HEK293T (cell line): Measurements from ENCODE around the gene SLC22A6.
"Not testable (repeated sequence)": the region's sequence is repeated elsewhere in the genome, so short reads cannot be mapped to it uniquely, and the experiment has no call there.

Experiments
- CTCF ChIA-PET: fragments of 350-600 bp; formaldehyde crosslinking; extraction: SDS; loops from one replicate; lab custom pipeline; 2021; ENCODE audit warnings: antibody characterized with exemption, inconsistent platforms; lab: Yijun Ruan, JAX
- POLR2A ChIA-PET: fragments of 350-600 bp; formaldehyde crosslinking; extraction: SDS; loops from one replicate; lab custom pipeline; 2020; ENCODE audit warnings: antibody characterized with exemption, inconsistent platforms; lab: Yijun Ruan, JAX
- DNase-seq: peaks from one replicate; pipeline ENCODE4 v3.0.0; 2012; ENCODE audit warnings: mixed read lengths; ENCODE audit errors: extremely low spot score
- ARNT ChIP-seq: fragments of 450-650 bp; IDR thresholded peaks from 2 replicates; pipeline ENCODE4 v1.6.1; 2017; ENCODE audit warnings: mild to moderate bottlenecking
- BHLHE40 ChIP-seq: fragments of 450-650 bp; IDR thresholded peaks from 2 replicates; pipeline ENCODE4 v1.6.1; 2016; ENCODE audit warnings: mild to moderate bottlenecking, moderate library complexity, borderline replicate concordance
- CTBP1 ChIP-seq: fragments of 450-650 bp; IDR thresholded peaks from 2 replicates; pipeline ENCODE4 v1.6.1; 2016; ENCODE audit warnings: borderline replicate concordance
- ELF4 ChIP-seq: fragments of 450-650 bp; IDR thresholded peaks from 2 replicates; pipeline ENCODE4 v1.6.1; 2017; ENCODE audit warnings: antibody characterized with exemption
- FOXA1 ChIP-seq: fragments of 450-650 bp; IDR thresholded peaks from 2 replicates; pipeline ENCODE4 v1.6.1; 2016; ENCODE audit warnings: mild to moderate bottlenecking
- FOXK2 ChIP-seq: fragments of 450-650 bp; IDR thresholded peaks from 2 replicates; pipeline ENCODE4 v1.6.1; 2016; ENCODE audit warnings: mild to moderate bottlenecking
- FOXM1 ChIP-seq: fragments of 450-650 bp; IDR thresholded peaks from 2 replicates; pipeline ENCODE4 v1.6.1; 2017; ENCODE audit warnings: mild to moderate bottlenecking, borderline replicate concordance
- HDGF ChIP-seq: fragments of 450-650 bp; IDR thresholded peaks from 2 replicates; pipeline ENCODE4 v1.6.1; 2017; ENCODE audit warnings: antibody characterized with exemption, borderline replicate concordance
- L3MBTL2 ChIP-seq: fragments of 450-650 bp; conservative IDR thresholded peaks from 2 replicates; pipeline ENCODE4 v1.6.1; 2016; ENCODE audit warnings: mild to moderate bottlenecking
- LEF1 ChIP-seq: fragments of 450-650 bp; IDR thresholded peaks from 2 replicates; pipeline ENCODE4 v1.6.1; 2017; ENCODE audit warnings: mild to moderate bottlenecking, borderline replicate concordance
- NFRKB ChIP-seq: fragments of 450-650 bp; IDR thresholded peaks from 2 replicates; pipeline ENCODE4 v1.6.1; 2016; ENCODE audit warnings: mild to moderate bottlenecking, moderate library complexity
- PKNOX1 ChIP-seq: fragments of 450-650 bp; IDR thresholded peaks from 2 replicates; pipeline ENCODE4 v1.6.1; 2016
- SP1 ChIP-seq: fragments of 450-650 bp; IDR thresholded peaks from 2 replicates; pipeline ENCODE4 v1.6.1; 2017
- SUZ12 ChIP-seq: fragments of 450-650 bp; IDR thresholded peaks from 2 replicates; pipeline ENCODE4 v1.6.1; 2016; ENCODE audit warnings: mild to moderate bottlenecking
- TARDBP ChIP-seq: fragments of 450-650 bp; IDR thresholded peaks from 2 replicates; pipeline ENCODE4 v1.6.1; 2016
- ZNF384 ChIP-seq: fragments of 450-650 bp; IDR thresholded peaks from 2 replicates; pipeline ENCODE4 v1.6.1; 2016

SLC22A6 gene

GRCh38 chr11:62957147-62957546 lies 27.6 kb downstream of the SLC22A6 start:
- TF ChIP-seq CTBP1 (no peak), SP1 (no peak), FOXK2 (no peak), SUZ12 (no peak), TARDBP (no peak), NFRKB (no peak), ELF4 (no peak), FOXA1 (no peak)
- no peak for DNase-seq
- ChIA-PET CTCF (no interaction called here), POLR2A (interaction anchor here (0.5 kb wide), 1 partner anchor 229 kb away, joined by 3 read pairs; no protein-coding TSS in a partner anchor)

GRCh38 chr11:62954478-62954877 lies 30.3 kb downstream of the SLC22A6 start:
- no peak for DNase-seq
- TF ChIP-seq TARDBP, result no peak
- POLR2A ChIA-PET, result no interaction called here
- CTCF ChIA-PET, result interaction anchor here (1.1 kb wide), 1 partner anchor 49 kb away, joined by 3 read pairs; no protein-coding TSS in a partner anchor

- no peak for TF ChIP-seq FOXM1
- no peak for TF ChIP-seq FOXA1
- TF ChIP-seq HDGF, result no peak
- no peak for TF ChIP-seq L3MBTL2
- POLR2A ChIA-PET, result no interaction called here
- CTCF ChIA-PET, result no interaction called here
- DNase-seq, result no peak
Observed at GRCh38 chr11:62953811-62954210, 31.0 kb downstream of the SLC22A6 start.

GRCh38 chr11:62948765-62949320 lies 35.9 kb downstream of the SLC22A6 start:
- CTCF ChIA-PET, result interaction anchor here (0.6 to 2.1 kb wide), 2 partner anchors 27 to 139 kb away, joined by 5 to 8 read pairs; no protein-coding TSS in a partner anchor
- DNase-seq, result no peak
- POLR2A ChIA-PET, result interaction anchor here (0.6 kb wide), 1 partner anchor 20 kb away, joined by 3 read pairs; no protein-coding TSS in a partner anchor
- TF ChIP-seq ARNT (no peak), FOXM1 (no peak), NFRKB (no peak)

- DNase-seq, CTCF ChIA-PET, POLR2A ChIA-PET: not testable (repeated sequence)
Observed at GRCh38 chr11:62945538-62945937, 39.2 kb downstream of the SLC22A6 start.

GRCh38 chr11:62937528-62937927 lies 47.2 kb downstream of the SLC22A6 start:
- POLR2A ChIA-PET, CTCF ChIA-PET: not testable (repeated sequence)

GRCh38 chr11:62934496-62934785 lies 50.3 kb downstream of the SLC22A6 start:
- no peak for DNase-seq
- ChIA-PET CTCF (no interaction called here), POLR2A (no interaction called here)
- no peak for TF ChIP-seq SUZ12
- no peak for TF ChIP-seq BHLHE40
- no peak for TF ChIP-seq NFRKB
- no peak for TF ChIP-seq ARNT
- no peak for TF ChIP-seq SP1
- TF ChIP-seq HDGF, result no peak
- no peak for TF ChIP-seq ZNF384
- no peak for TF ChIP-seq FOXA1
- no peak for TF ChIP-seq CTBP1
- TF ChIP-seq PKNOX1, result no peak
- TF ChIP-seq LEF1, result no peak
- TF ChIP-seq TARDBP, result no peak
- no peak for TF ChIP-seq L3MBTL2
- no peak for TF ChIP-seq FOXM1
- TF ChIP-seq ELF4, result no peak
- no peak for TF ChIP-seq FOXK2

More at GRCh38 chr11:62937528-62937927, 47.2 kb downstream of the SLC22A6 start:
- DNase-seq, result not testable (repeated sequence)

GRCh38 chr11:62933750-62934495 lies 50.8 kb downstream of the SLC22A6 start:
- ChIA-PET POLR2A (no interaction called here), CTCF (no interaction called here)
- TF ChIP-seq TARDBP, result no peak
- no peak for TF ChIP-seq BHLHE40
- TF ChIP-seq FOXA1, result no peak
- no peak for TF ChIP-seq CTBP1
- TF ChIP-seq ARNT, result no peak
- no peak for TF ChIP-seq LEF1
- no peak for TF ChIP-seq ZNF384
- no peak for TF ChIP-seq NFRKB
- no peak for TF ChIP-seq FOXK2
- no peak for TF ChIP-seq ELF4
- TF ChIP-seq FOXM1, result no peak
- no peak for TF ChIP-seq SUZ12
- no peak for TF ChIP-seq L3MBTL2
- no peak for TF ChIP-seq SP1
- TF ChIP-seq HDGF, result no peak
- TF ChIP-seq PKNOX1, result no peak
- no peak for DNase-seq
